Left colon (tissue), 2 donors: Measurements from ENCODE around the gene PPP1R15A. TPM values are rescaled to one million over a fixed set of nuclear protein-coding genes. Genes with fewer than 3 reads are reported as not detected.
A peak's percentile ranks its signal among the peaks of the same experiment; 100 is the strongest.
"Not testable (repeated sequence)": the region's sequence is repeated elsewhere in the genome, so short reads cannot be mapped to it uniquely, and the experiment has no call there.

Source experiments
- ATAC-seq: fragments of 200-7000 bp; cut with Tn5 transposase; one replicate; pipeline ENCODE4 v1.9.1; 2020; ENCODE audit warnings: mild to moderate bottlenecking, moderate library complexity
- DNase-seq, 2 donors: peaks; one replicate each; pipeline ENCODE4 v3.0.0-alpha.2; 2020
- intact Hi-C, 2 donors: fragments of 100-400 bp; cut with DNase I in 1 of 2; cut with micrococcal nuclease in 1 of 2; formaldehyde crosslinking; loops; one replicate each; pipeline versions ENCODE4 v1.11.2 to v1.14.0; 2022; cut with DNase I, micrococcal nuclease
- total RNA-seq, 2 donors: library from RNA; stranded (reverse); fragmentation: NEBNext Ultra II Directional; extraction: Animal tissue kit (Norgen Biotek cat#: 25700); gene quantifications; one replicate each; pipeline ENCODE4 v1.2.1, GENCODE V29; 2021
- donor health status: DM: no; HTN: no; CAD: no.
- donor health status: DM: yes; HTN: yes; CAD: no.

The PPP1R15A gene
- total RNA-seq, 2 donors from 2014 or later, result 39.4 to 40.4 TPM

GRCh38 chr19:48854103-48854502 is 18.1 kb upstream of the PPP1R15A start:
- DNase-seq (no peak), ATAC-seq (no peak)
- intact Hi-C loops, result no loop called here

DNA sequence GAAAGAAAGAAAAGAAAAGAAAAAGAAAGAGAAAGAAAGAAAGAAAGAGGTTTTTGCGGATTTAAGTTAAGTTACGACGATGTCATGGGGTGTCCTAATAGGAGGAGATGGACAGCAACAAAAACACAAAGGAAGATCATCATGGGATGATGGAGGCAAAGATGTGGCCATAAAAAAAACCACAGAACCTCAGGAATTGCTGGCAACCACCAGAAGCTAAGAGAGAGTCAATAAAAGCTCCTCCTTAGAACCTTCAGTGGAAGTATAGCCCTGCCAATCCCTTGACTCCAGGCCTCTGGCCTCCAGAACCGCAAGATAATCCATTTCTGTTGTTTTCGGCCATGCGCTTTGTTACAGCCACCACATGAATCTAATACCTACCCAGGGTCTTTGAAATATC is 15.3 kb upstream of the PPP1R15A start:
- DNase-seq (no peak), ATAC-seq (no peak)
- intact Hi-C loops, result no loop called here

- intact Hi-C loops, result no loop called here
- ATAC-seq (peak; percentile 64), DNase-seq (peak; percentile 51 to 61)
Measured at GRCh38 chr19:48858984-48859710, 13.1 kb upstream of the PPP1R15A start.

- DNase-seq (no peak), ATAC-seq (peak; percentile 75)
- intact Hi-C loops, result no loop called here
Measured at GRCh38 chr19:48859711-48860572, 12.3 kb upstream of the PPP1R15A start.

DNA sequence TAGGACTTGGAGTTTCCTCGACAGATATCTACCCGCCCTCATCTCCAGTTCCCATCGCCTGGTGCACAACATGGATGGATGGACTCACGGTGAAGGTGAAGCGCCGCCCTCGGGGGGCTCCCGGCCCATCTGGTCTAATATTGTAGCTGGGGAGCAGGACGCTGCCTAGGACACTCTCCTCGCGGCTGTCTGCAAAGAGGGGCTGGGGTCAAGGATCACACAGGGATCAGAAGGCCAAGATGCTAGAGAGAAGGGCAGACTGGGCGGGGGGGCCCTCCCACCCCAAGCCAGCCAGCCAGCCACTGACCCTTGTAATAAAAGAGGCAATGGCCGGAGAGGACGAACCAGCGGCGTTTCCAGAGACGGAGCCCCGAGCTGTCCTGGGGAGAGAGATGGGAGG is 10.9 kb upstream of the PPP1R15A start:
- intact Hi-C loops, result no loop called here
- no peak for ATAC-seq
- DNase-seq, result no peak

DNA sequence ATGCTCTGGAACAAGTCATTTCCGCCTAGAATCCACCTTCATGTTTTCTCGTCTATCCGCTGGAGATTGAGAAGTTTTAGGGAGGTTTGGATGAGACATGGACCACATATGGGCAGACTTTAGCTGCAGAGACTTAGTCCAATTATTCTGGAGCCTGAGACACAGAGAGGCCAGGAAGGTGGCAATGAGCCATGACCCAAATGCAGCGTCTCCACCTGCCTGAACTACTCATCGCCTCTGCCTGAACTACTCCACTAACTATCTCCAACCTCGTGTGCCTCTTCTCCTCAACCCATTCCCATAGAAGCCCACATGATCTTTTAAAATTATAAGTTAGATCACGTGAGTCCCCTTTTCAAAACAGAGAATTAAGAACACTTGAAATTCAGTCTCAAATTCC is 9.4 kb upstream of the PPP1R15A start:
- ATAC-seq, result no peak
- DNase-seq, result no peak
- intact Hi-C loops, result no loop called here

DNA sequence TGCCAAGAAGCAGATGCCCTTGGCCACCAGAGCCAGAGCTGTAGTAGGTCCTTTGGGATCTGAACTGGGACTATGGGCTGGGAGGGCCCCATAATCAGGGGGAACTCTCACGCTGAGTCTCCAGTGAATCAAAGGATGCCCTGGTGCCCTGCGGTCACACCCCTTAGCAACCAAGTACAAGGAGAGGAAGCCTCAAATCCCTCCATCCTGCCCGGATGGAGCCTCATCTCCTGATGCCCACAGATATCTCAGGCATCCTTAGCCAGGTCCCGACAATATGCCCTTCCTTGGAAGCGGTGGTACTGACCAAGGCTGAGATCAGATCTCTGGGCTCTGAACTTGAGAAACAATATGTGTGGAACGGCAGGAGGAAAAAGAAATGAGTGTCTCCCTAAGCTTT is 5.5 kb upstream of the PPP1R15A start:
- ATAC-seq, result no peak
- DNase-seq, result no peak
- intact Hi-C loops, result no loop called here

- intact Hi-C loops, result no loop called here
- no peak for DNase-seq
Measured at GRCh38 chr19:48867123-48867745, 5.0 kb upstream of the PPP1R15A start.

DNA sequence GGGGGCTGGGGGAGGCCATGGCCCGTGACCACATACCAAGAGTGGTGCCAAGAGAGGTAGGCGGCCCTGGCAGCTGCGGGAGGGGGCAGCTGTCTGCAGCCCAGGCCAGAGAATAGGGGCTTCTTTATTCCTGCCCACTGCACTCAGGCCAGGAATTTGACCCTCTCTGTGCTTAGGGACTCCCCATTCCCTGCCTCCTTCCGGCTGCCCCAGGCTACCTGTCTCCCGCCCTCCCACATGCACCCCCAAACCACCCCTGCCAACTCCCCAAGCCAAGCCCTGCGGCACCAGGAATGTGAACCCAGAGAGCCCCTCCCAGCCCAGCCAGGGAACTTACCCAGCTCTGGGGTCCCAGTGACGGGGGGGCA is 4.5 kb upstream of the PPP1R15A start:
- intact Hi-C loops, result no loop called here
- no peak for DNase-seq
- no peak for ATAC-seq

More at GRCh38 chr19:48867123-48867745, 5.0 kb upstream of the PPP1R15A start:
- ATAC-seq, result no peak

- intact Hi-C loops, result no loop called here
- DNase-seq (peak; percentile 41 to 60), ATAC-seq (no peak)
Measured at GRCh38 chr19:48868114-48868886, 3.9 kb upstream of the PPP1R15A start, which contains the start of gene PLEKHA4. PLEKHA4 (minus strand) TSS chr19:48868617; CDS start chr19:48867620, 997 bp downstream.

DNA sequence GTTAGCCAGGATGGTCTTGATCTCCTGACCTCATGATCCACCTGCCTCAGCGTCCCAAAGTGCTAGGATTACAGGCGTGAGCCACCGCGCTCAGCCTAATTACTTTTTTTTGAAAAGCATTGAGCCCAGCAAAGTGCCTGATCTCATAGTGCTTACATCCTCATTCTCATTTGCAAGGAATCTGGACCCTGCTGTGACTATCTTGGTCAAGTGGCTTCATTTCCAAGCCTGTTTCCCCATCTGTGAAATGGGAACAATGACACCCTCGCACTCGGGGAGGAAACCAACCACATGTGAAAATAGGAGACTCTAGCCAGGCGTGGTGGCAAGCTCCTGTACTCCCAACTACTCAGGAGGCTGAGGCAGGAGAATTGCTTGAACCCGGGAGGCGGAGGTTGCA is 2.2 kb upstream of the PPP1R15A start:
- no peak for ATAC-seq

GRCh38 chr19:48871471-48872181 is 595 bp upstream of the PPP1R15A start:
- intact Hi-C loops, result loop anchor here in 1 of 2 donors (10.0 kb wide), 1 partner anchor 93 kb away; the partner anchor contains the start of gene FTL
- not testable (repeated sequence) for DNase-seq

More for the DNA sequence above, 2.2 kb upstream of the PPP1R15A start:
- DNase-seq, result no peak
- intact Hi-C loops, result loop anchor here in 1 of 2 donors (10.0 kb wide), 1 partner anchor 95 kb away; the partner anchor contains the start of gene FTL

DNA sequence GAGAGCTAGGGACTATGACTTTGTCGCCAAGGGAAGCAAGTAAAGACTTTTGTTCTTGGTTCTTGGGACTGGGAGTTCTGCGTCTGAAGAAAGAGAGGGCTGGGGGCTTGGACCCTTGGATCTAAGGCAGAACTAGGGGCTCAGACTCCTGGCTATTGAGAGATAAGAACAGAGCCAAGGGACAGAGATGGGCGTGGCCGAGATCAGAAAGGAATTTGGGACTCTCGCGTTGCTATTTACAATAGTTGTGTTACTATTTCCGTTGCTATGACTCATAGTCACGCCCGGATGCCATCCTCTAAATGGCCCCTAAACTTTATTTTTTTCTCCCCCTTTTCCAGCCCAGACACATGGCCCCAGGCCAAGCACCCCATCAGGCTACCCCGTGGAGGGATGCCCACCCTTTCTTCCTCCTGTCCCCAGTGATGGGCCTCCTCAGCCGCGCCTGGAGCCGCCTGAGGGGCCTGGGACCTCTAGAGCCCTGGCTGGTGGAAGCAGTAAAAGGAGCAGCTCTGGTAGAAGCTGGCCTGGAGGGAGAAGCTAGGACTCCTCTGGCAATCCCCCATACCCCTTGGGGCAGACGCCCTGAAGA is 759 bp downstream of the PPP1R15A start:
- peak; percentile 70 for ATAC-seq
- intact Hi-C loops, result loop anchor here in 1 of 2 donors (10.0 kb wide), 1 partner anchor 92 kb away; the partner anchor contains the start of gene FTL
- peak; percentile 88 to 92 for DNase-seq

More at GRCh38 chr19:48871471-48872181, 595 bp upstream of the PPP1R15A start:
- not testable (repeated sequence) for ATAC-seq

DNA sequence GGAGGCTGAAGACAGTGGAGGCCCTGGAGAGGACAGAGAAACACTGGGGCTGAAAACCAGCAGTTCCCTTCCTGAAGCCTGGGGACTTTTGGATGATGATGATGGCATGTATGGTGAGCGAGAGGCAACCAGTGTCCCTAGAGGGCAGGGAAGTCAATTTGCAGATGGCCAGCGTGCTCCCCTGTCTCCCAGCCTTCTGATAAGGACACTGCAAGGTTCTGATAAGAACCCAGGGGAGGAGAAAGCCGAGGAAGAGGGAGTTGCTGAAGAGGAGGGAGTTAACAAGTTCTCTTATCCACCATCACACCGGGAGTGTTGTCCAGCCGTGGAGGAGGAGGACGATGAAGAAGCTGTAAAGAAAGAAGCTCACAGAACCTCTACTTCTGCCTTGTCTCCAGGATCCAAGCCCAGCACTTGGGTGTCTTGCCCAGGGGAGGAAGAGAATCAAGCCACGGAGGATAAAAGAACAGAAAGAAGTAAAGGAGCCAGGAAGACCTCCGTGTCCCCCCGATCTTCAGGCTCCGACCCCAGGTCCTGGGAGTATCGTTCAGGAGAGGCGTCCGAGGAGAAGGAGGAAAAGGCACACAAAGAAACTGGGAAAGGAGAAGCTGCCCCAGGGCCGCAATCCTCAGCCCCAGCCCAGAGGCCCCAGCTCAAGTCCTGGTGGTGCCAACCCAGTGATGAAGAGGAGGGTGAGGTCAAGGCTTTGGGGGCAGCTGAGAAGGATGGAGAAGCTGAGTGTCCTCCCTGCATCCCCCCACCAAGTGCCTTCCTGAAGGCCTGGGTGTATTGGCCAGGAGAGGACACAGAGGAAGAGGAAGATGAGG is 1.5 kb downstream of the PPP1R15A start:
- ATAC-seq (no peak), DNase-seq (peak in 1 of 2 donors; percentile 22)
- intact Hi-C loops, result loop anchor here in 1 of 2 donors (10.0 kb wide), 1 partner anchor 91 kb away; the partner anchor contains the start of gene FTL

DNA sequence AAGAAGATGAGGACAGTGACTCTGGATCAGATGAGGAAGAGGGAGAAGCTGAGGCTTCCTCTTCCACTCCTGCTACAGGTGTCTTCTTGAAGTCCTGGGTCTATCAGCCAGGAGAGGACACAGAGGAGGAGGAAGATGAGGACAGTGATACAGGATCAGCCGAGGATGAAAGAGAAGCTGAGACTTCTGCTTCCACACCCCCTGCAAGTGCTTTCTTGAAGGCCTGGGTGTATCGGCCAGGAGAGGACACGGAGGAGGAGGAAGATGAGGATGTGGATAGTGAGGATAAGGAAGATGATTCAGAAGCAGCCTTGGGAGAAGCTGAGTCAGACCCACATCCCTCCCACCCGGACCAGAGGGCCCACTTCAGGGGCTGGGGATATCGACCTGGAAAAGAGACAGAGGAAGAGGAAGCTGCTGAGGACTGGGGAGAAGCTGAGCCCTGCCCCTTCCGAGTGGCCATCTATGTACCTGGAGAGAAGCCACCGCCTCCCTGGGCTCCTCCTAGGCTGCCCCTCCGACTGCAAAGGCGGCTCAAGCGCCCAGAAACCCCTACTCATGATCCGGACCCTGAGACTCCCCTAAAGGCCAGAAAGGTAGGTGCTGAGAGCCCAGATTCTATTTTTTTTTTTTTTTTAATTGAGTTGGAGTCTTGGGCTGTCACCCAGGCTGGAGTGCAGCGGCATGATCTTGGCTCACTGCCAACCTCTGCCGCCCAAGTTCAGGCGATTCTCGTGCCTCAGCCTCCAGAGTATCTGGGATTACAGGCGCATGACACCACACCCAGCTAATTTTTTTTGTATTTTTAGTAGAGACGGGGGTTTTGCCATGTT is 2.3 kb downstream of the PPP1R15A start:
- no peak for ATAC-seq
- DNase-seq, result no peak
- intact Hi-C loops, result loop anchor here in 1 of 2 donors (10.0 kb wide), 1 partner anchor 90 kb away; the partner anchor contains the start of gene FTL
